K562 (cell line): ENCODE results near the gene INHBC.

Experiments
- ARNT ChIP-seq, 2 experiments: fragments of 450-650 bp; IDR thresholded peaks; 2 replicates each; pipeline ENCODE4 v1.6.1; 2016; ENCODE audit warnings: mild to moderate bottlenecking in 1 of 2
- CSDE1 ChIP-seq, 2 experiments: fragments of 450-650 bp; IDR thresholded peaks; 2 replicates each; pipeline ENCODE4 v1.6.1; 2016; ENCODE audit warnings: mild to moderate bottlenecking in 1 of 2
- FOXA1 ChIP-seq: fragments of 450-650 bp; IDR thresholded peaks from 2 replicates; pipeline ENCODE4 v1.6.1; 2016; ENCODE audit warnings: mild to moderate bottlenecking, borderline replicate concordance
- HCFC1 ChIP-seq: IDR thresholded peaks from 2 replicates; pipeline ENCODE4 v1.6.1; 2012; ENCODE audit warnings: low read depth, low read length, improper control_type of control experiment
- HDAC1 ChIP-seq, 2 experiments: fragments of 450-650 bp; IDR thresholded peaks; 2 replicates each; pipeline ENCODE4 v1.6.1; 2016 to 2017; ENCODE audit warnings: inconsistent platforms in 1 of 2, mild to moderate bottlenecking in 1 of 2, moderate library complexity in 1 of 2
- KDM5B ChIP-seq: fragments of 200-600 bp; sonication (generic); IDR thresholded peaks from 2 replicates; pipeline ENCODE4 v1.6.1; 2012; ENCODE audit warnings: low read depth, mild to moderate bottlenecking, moderate library complexity, low read length, control low read depth, inconsistent platforms; ENCODE audit not compliant: insufficient replicate concordance
- SIN3A ChIP-seq, 2 experiments: fragments of 150-350 bp in 1 of 2; IDR thresholded peaks; 2 replicates each; pipeline ENCODE4 v1.6.1; 2011 to 2016; ENCODE audit warnings: borderline replicate concordance in 2 of 2, low read depth in 2 of 2, low read length in 2 of 2, mild to moderate bottlenecking in 2 of 2, moderate library complexity in 2 of 2; ENCODE audit not compliant: control insufficient read depth in 1 of 2
- ZNF124 ChIP-seq: sonication (generic); formaldehyde crosslinking; IDR thresholded peaks from 2 replicates; pipeline ENCODE4 v1.8.1; 2022; ENCODE audit warnings: missing genetic modification reagents
- ZNF146 ChIP-seq: IDR thresholded peaks from one replicate; pipeline ENCODE4 v1.6.1; 2018; ENCODE audit warnings: missing compliant biosample characterization; ENCODE audit not compliant: unreplicated experiment
- TF ChIP-seq, protein P1 (sequence below), 2 experiments: fragments of 450-650 bp; formaldehyde crosslinking in 1 of 2; IDR thresholded peaks; 2 replicates each; pipeline versions ENCODE4 v1.4.0 to v1.6.1; 2014 to 2020; ENCODE audit warnings: mild to moderate bottlenecking in 2 of 2, borderline replicate concordance in 1 of 2, low read depth in 1 of 2
- TF ChIP-seq, protein P2 (sequence below), 3 experiments: IDR thresholded peaks in 2 of 3; conservative IDR thresholded peaks in 1 of 3; 2 replicates each; pipeline ENCODE4 v1.5.1; 2011 to 2012; ENCODE audit warnings: low read length in 3 of 3, mild to moderate bottlenecking in 3 of 3, control low read depth in 2 of 3, improper control_type of control experiment in 1 of 3, inconsistent platforms in 1 of 3, low read depth in 1 of 3, mixed read lengths in 1 of 3, moderate library complexity in 1 of 3; ENCODE audit not compliant: insufficient read depth in 2 of 3
- TF ChIP-seq, protein P3 (sequence below), 2 experiments: fragments of 450-650 bp; IDR thresholded peaks; 2 replicates each; pipeline ENCODE4 v1.6.1; 2016; ENCODE audit warnings: mild to moderate bottlenecking in 2 of 2, borderline replicate concordance in 1 of 2, low read depth in 1 of 2, moderate library complexity in 1 of 2
- TF ChIP-seq, protein P4 (sequence below): IDR thresholded peaks from 2 replicates; pipeline ENCODE4 v1.6.1; 2016; ENCODE audit warnings: missing genetic modification characterization, missing compliant biosample characterization

DNA sequence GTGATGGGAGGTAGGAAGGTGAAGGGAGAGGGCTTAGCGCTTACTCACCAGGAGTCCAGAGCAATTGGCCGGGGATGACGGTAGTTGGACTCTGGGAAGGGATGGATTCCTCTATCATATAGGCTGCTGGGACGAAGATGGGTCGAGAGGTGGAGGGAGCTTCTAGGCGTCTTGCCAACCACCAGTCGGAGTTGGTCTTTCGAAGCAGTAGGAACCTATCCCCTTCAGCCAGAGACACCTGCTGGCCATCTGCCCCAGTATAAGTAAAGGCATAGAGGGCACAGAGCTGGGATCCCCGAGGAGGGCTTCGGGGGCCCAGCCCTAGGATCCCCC, 44.4 kb downstream of the INHBC start:
- TF ChIP-seq, protein P1, sequence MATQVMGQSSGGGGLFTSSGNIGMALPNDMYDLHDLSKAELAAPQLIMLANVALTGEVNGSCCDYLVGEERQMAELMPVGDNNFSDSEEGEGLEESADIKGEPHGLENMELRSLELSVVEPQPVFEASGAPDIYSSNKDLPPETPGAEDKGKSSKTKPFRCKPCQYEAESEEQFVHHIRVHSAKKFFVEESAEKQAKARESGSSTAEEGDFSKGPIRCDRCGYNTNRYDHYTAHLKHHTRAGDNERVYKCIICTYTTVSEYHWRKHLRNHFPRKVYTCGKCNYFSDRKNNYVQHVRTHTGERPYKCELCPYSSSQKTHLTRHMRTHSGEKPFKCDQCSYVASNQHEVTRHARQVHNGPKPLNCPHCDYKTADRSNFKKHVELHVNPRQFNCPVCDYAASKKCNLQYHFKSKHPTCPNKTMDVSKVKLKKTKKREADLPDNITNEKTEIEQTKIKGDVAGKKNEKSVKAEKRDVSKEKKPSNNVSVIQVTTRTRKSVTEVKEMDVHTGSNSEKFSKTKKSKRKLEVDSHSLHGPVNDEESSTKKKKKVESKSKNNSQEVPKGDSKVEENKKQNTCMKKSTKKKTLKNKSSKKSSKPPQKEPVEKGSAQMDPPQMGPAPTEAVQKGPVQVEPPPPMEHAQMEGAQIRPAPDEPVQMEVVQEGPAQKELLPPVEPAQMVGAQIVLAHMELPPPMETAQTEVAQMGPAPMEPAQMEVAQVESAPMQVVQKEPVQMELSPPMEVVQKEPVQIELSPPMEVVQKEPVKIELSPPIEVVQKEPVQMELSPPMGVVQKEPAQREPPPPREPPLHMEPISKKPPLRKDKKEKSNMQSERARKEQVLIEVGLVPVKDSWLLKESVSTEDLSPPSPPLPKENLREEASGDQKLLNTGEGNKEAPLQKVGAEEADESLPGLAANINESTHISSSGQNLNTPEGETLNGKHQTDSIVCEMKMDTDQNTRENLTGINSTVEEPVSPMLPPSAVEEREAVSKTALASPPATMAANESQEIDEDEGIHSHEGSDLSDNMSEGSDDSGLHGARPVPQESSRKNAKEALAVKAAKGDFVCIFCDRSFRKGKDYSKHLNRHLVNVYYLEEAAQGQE (IDR thresholded peaks at IDR 0.05; ENCODE audit: borderline replicate concordance) = no peak
- TF ChIP-seq, protein P1 (CRISPR knock-in tag; IDR thresholded peaks at IDR 0.05; ENCODE audit: low read depth) = no peak
- TF ChIP-seq, protein P2, sequence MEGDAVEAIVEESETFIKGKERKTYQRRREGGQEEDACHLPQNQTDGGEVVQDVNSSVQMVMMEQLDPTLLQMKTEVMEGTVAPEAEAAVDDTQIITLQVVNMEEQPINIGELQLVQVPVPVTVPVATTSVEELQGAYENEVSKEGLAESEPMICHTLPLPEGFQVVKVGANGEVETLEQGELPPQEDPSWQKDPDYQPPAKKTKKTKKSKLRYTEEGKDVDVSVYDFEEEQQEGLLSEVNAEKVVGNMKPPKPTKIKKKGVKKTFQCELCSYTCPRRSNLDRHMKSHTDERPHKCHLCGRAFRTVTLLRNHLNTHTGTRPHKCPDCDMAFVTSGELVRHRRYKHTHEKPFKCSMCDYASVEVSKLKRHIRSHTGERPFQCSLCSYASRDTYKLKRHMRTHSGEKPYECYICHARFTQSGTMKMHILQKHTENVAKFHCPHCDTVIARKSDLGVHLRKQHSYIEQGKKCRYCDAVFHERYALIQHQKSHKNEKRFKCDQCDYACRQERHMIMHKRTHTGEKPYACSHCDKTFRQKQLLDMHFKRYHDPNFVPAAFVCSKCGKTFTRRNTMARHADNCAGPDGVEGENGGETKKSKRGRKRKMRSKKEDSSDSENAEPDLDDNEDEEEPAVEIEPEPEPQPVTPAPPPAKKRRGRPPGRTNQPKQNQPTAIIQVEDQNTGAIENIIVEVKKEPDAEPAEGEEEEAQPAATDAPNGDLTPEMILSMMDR (IDR thresholded peaks at IDR 0.05 in 2 of 3, conservative IDR thresholded peaks at IDR 0.05 in 1 of 3; ENCODE audit: insufficient read depth in 2 of 3, low read depth in 1 of 3, low read length in 3 of 3) = no peak
- TF ChIP-seq, protein P3, sequence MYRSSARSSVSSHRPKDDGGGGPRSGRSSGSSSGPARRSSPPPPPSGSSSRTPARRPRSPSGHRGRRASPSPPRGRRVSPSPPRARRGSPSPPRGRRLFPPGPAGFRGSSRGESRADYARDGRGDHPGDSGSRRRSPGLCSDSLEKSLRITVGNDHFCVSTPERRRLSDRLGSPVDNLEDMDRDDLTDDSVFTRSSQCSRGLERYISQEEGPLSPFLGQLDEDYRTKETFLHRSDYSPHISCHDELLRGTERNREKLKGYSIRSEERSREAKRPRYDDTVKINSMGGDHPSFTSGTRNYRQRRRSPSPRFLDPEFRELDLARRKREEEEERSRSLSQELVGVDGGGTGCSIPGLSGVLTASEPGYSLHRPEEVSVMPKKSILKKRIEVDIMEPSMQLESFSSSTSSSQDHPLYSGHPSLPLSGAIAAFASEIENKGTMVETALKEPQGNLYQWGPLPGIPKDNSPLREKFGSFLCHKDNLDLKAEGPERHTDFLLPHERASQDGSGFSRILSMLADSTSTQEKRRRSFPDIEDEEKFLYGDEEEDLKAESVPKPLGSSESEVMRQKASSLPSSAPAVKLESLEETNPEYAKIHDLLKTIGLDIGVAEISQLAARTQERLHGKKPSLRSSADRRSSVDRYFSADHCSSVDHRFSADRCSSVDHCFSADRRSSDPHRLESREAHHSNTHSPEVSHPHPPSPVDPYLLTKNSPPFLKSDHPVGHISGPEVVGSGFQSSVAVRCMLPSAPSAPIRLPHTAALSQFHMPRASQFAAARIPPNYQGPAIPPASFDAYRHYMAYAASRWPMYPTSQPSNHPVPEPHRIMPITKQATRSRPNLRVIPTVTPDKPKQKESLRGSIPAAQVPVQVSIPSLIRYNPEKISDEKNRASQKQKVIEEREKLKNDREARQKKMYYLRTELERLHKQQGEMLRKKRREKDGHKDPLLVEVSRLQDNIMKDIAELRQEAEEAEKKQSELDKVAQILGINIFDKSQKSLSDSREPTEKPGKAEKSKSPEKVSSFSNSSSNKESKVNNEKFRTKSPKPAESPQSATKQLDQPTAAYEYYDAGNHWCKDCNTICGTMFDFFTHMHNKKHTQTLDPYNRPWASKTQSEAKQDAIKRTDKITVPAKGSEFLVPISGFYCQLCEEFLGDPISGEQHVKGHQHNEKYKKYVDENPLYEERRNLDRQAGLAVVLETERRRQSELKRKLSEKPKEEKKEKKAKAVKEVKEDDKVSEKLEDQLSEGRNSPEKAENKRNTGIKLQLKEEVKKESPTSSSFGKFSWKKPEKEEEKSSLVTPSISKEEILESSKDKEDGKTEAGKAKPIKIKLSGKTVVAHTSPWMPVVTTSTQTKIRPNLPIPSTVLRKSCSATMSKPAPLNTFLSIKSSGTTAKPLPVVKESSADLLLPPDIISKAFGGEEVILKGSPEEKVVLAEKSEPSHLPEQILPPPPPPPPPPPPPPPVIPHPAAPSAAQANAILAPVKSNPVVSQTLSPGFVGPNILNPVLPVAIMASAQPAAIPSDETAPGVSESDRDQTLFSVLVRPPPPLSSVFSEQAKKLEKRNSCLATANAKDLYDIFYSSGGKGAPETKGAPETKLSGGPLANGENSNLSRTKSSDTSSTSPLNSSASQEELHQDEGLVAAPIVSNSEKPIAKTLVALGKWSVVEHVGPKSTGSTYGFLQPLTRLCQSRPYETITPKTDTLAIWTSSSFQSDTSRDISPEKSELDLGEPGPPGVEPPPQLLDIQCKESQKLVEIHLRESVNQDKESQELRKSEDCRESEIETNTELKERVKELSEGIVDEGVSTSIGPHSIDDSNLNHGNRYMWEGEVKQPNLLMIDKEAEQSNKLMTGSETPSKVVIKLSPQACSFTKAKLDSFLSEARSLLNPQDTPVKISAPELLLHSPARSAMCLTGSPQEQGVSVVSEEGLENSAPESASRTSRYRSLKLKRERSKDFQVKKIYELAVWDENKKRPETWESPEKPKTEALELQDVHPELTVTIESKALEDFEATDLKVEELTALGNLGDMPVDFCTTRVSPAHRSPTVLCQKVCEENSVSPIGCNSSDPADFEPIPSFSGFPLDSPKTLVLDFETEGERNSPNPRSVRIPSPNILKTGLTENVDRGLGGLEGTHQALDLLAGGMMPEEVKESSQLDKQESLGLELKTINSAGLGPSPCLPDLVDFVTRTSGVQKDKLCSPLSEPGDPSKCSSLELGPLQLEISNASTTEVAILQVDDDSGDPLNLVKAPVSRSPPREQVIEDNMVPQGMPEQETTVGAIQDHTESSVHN (IDR thresholded peaks at IDR 0.05; ENCODE audit: borderline replicate concordance in 1 of 2, low read depth in 1 of 2) = no peak
- TF ChIP-seq ARNT (IDR thresholded peaks at IDR 0.05) (no peak), ZNF146 (CRISPR knock-in tag) (no peak), SIN3A (IDR thresholded peaks at IDR 0.05; ENCODE audit: borderline replicate concordance in 2 of 2, control insufficient read depth in 1 of 2, low read depth in 2 of 2, low read length in 2 of 2) (no peak), HDAC1 (IDR thresholded peaks at IDR 0.05) (no peak), KDM5B (no peak), HCFC1 (no peak), CSDE1 (IDR thresholded peaks at IDR 0.05) (no peak), ZNF124 (CRISPR knock-in tag) (no peak), FOXA1 (no peak)
- TF ChIP-seq, protein P4, sequence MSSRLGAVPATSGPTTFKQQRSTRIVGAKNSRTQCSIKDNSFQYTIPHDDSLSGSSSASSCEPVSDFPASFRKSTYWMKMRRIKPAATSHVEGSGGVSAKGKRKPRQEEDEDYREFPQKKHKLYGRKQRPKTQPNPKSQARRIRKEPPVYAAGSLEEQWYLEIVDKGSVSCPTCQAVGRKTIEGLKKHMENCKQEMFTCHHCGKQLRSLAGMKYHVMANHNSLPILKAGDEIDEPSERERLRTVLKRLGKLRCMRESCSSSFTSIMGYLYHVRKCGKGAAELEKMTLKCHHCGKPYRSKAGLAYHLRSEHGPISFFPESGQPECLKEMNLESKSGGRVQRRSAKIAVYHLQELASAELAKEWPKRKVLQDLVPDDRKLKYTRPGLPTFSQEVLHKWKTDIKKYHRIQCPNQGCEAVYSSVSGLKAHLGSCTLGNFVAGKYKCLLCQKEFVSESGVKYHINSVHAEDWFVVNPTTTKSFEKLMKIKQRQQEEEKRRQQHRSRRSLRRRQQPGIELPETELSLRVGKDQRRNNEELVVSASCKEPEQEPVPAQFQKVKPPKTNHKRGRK (tag) = no peak
